ENCODE data around the gene CHAMP1.

Gene CHAMP1

GRCh38 chr13:114296902-114297301, 17.4 kb upstream of the CHAMP1 start:
- TF ChIP-seq, protein P1, sequence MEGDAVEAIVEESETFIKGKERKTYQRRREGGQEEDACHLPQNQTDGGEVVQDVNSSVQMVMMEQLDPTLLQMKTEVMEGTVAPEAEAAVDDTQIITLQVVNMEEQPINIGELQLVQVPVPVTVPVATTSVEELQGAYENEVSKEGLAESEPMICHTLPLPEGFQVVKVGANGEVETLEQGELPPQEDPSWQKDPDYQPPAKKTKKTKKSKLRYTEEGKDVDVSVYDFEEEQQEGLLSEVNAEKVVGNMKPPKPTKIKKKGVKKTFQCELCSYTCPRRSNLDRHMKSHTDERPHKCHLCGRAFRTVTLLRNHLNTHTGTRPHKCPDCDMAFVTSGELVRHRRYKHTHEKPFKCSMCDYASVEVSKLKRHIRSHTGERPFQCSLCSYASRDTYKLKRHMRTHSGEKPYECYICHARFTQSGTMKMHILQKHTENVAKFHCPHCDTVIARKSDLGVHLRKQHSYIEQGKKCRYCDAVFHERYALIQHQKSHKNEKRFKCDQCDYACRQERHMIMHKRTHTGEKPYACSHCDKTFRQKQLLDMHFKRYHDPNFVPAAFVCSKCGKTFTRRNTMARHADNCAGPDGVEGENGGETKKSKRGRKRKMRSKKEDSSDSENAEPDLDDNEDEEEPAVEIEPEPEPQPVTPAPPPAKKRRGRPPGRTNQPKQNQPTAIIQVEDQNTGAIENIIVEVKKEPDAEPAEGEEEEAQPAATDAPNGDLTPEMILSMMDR (IDR thresholded peaks at IDR 0.05; ENCODE audit: insufficient read depth, low read length, missing control alignments): no peak
- ChIA-PET POLR2A (no interaction called here), CTCF (no interaction called here)
- no peak for DNase-seq (ENCODE audit: low read depth, low spot score)
- H3K4me3 ChIP-seq (ENCODE audit: low read depth, low read length): no peak overlapping the region

DNA sequence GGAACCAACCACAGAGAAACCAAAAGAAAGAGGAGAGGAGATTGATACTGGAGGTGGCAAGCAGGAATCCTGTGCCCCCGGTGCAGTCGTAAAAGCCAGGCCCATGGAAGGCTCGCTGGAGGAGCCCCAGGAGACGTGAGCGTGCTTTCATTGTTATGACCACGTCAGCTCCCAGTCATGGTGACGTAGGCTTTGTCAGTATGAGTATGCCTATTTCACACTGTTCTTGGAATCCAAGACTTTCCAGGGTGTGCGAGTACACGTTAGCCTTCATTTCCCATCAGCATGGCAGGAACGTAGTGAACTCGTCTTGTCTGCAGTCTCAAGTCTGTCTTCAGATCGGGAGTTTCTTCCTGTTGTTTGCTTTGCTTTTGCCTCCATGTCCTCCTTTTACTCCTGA, 15.4 kb upstream of the CHAMP1 start:
- ChIA-PET CTCF (no interaction called here), POLR2A (no interaction called here)
- TF ChIP-seq, protein P1 (IDR thresholded peaks at IDR 0.05; ENCODE audit: insufficient read depth, low read length, missing control alignments): no peak
- H3K4me3 ChIP-seq (ENCODE audit: low read depth, low read length): no peak overlapping the region
- DNase-seq (ENCODE audit: low read depth, low spot score): no peak

- no peak overlapping the region for H3K4me3 ChIP-seq (ENCODE audit: low read depth, low read length)
- TF ChIP-seq, protein P1 (IDR thresholded peaks at IDR 0.05; ENCODE audit: insufficient read depth, low read length, missing control alignments): no peak
- ChIA-PET CTCF (no interaction called here), POLR2A (no interaction called here)
- DNase-seq (ENCODE audit: low read depth, low spot score): no peak
Measured at GRCh38 chr13:114299604-114300305, 14.5 kb upstream of the CHAMP1 start.

GRCh38 chr13:114303700-114304327, 10.5 kb upstream of the CHAMP1 start:
- no peak for DNase-seq (ENCODE audit: low read depth, low spot score)
- no peak overlapping the region for H3K4me3 ChIP-seq (ENCODE audit: low read depth, low read length)
- ChIA-PET POLR2A (no interaction called here), CTCF (no interaction called here)
- TF ChIP-seq, protein P1 (IDR thresholded peaks at IDR 0.05; ENCODE audit: insufficient read depth, low read length, missing control alignments): no peak

GRCh38 chr13:114304346-114305034, 9.8 kb upstream of the CHAMP1 start:
- POLR2A ChIA-PET: no interaction called here
- TF ChIP-seq, protein P1 (IDR thresholded peaks at IDR 0.05; ENCODE audit: insufficient read depth, low read length, missing control alignments): no peak
- DNase-seq (ENCODE audit: low read depth, low spot score): no peak
- CTCF ChIA-PET: no interaction called here
- no peak overlapping the region for H3K4me3 ChIP-seq (ENCODE audit: low read depth, low read length)

GRCh38 chr13:114309086-114309485, 5.2 kb upstream of the CHAMP1 start:
- TF ChIP-seq, protein P1 (IDR thresholded peaks at IDR 0.05; ENCODE audit: insufficient read depth, low read length, missing control alignments): no peak
- POLR2A ChIA-PET: no interaction called here
- no peak for DNase-seq (ENCODE audit: low read depth, low spot score)
- H3K4me3 ChIP-seq (ENCODE audit: low read depth, low read length): no peak overlapping the region
- CTCF ChIA-PET: no interaction called here

Data from AG04449 (cell line).